Keratinocyte (primary cell): Measurements from ENCODE around the gene CDKN3.

ENCODE experiments used
- CTCF ChIP-seq, 3 experiments: IDR thresholded peaks in 1 of 3; conservative IDR thresholded peaks in 1 of 3; optimal IDR thresholded peaks in 1 of 3; 2 replicates in 2 of 3; 3 replicates in 1 of 3; pipeline versions ENCODE3 to v1.5.1; 2011; ENCODE audit warnings: low read length in 3 of 3, mild to moderate bottlenecking in 3 of 3, moderate library complexity in 2 of 3, control low read depth in 1 of 3, inconsistent platforms in 1 of 3; ENCODE audit not compliant: insufficient read depth in 2 of 3; ENCODE audit errors: extremely low read depth in 1 of 3
- EZH2 ChIP-seq: IDR thresholded peaks from one replicate; pipeline ENCODE4 v1.6.1; 2012; ENCODE audit warnings: inconsistent platforms, mild to moderate bottlenecking, low read length, moderate library complexity

GRCh38 chr14:54443981-54444380, 47.2 kb downstream of the CDKN3 start:
- TF ChIP-seq CTCF (optimal IDR thresholded peaks at IDR 0.05 in 1 of 3, IDR thresholded peaks at IDR 0.05 in 1 of 3, conservative IDR thresholded peaks at IDR 0.05 in 1 of 3; ENCODE audit: extremely low read depth in 1 of 3, insufficient read depth in 2 of 3, low read length in 3 of 3) (no peak), EZH2 (no peak)
